ENCODE data around the gene DLG2. TPM values are rescaled to one million over a fixed set of nuclear protein-coding genes. Genes with fewer than 3 reads are reported as not detected.

DLG2 gene
- total RNA-seq, 1 donor from 2014 or later, result 0.43 TPM

DNA sequence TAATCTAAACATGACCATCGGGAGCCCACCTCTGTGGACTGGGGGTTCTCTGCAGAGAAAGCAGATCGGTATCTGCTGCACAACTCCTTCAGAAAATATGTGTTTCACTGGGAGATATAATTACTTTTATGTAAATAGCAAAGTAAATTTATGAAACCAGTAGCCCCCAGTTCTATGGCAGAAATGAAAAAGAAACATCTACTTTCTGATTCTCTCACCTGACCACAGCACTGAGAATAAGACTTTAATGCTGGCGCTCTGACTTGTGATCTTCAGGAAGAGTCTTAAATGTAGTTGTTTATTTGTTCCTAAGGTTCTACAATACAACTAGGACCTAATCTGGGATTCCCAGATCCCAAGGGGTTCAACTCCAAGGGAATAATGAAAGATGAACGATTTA, 518.0 kb downstream of the DLG2 start:
- no peak overlapping the region for H3K4me3 ChIP-seq
- no peaks in the 10 kb centered on the region for H3K4me1 ChIP-seq
- no peaks in the 10 kb centered on the region for H3K36me3 ChIP-seq
- intact Hi-C loops (cut with DNase I), result no loop called here
- DNase-seq (ENCODE audit: low spot score in 2 of 2), result no peak
- no peaks in the 10 kb centered on the region for H3K9me3 ChIP-seq
- no peak overlapping the region for H3K27ac ChIP-seq
- TF ChIP-seq, protein P1, sequence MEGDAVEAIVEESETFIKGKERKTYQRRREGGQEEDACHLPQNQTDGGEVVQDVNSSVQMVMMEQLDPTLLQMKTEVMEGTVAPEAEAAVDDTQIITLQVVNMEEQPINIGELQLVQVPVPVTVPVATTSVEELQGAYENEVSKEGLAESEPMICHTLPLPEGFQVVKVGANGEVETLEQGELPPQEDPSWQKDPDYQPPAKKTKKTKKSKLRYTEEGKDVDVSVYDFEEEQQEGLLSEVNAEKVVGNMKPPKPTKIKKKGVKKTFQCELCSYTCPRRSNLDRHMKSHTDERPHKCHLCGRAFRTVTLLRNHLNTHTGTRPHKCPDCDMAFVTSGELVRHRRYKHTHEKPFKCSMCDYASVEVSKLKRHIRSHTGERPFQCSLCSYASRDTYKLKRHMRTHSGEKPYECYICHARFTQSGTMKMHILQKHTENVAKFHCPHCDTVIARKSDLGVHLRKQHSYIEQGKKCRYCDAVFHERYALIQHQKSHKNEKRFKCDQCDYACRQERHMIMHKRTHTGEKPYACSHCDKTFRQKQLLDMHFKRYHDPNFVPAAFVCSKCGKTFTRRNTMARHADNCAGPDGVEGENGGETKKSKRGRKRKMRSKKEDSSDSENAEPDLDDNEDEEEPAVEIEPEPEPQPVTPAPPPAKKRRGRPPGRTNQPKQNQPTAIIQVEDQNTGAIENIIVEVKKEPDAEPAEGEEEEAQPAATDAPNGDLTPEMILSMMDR (IDR thresholded peaks at IDR 0.05), result no peak
- H3K27me3 ChIP-seq, result no peaks in the 10 kb centered on the region

DNA sequence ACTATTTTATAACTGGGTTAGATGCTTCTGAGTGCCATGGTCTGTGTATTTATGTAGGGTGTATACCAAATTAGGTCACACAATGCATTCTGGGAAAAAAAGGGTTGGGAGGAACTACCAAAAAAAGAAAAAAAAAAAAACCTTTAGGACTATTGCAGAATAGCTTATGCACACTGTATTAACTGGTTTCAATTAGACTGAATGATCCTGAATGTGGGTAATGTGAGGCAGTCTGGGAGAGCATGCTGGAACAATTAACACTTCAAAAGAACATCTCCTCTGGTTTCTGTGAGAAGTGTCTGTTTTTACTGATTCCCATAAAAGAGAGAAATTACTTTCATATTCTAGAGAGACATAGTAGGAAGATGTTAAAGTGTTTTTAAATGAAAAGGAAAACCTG, 521.3 kb downstream of the DLG2 start:
- Histone ChIP-seq H3K27ac (no peak overlapping the region), H3K4me3 (no peak overlapping the region), H3K36me3 (no peaks in the 10 kb centered on the region), H3K9me3 (peaks cover 0 to 12% of the 10 kb centered on the region in 2 donors), H3K27me3 (no peaks in the 10 kb centered on the region), H3K4me1 (no peaks in the 10 kb centered on the region)
- TF ChIP-seq, protein P1 (IDR thresholded peaks at IDR 0.05), result no peak
- intact Hi-C loops (cut with DNase I), result no loop called here
- DNase-seq (ENCODE audit: low spot score in 2 of 2), result no peak

DNA sequence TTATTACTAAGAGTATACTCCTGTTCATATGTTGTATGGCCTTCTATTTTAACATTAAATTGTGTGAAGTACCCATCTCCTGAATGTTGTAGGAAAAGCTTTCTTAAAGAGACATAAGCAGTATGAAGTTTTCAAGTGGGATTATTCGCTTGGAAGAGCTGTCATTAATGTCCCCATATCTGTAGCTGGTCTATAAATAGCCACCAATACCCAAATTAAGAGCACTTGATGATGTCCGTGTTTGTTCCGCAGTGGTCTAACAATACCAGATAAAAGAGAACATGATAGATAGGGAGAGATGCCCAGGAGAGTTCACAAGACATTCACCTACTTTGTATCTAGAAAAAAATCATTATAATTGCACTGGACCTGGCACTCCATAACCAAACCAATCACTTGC, 527.6 kb downstream of the DLG2 start:
- Histone ChIP-seq H3K27ac (no peak overlapping the region), H3K36me3 (no peaks in the 10 kb centered on the region), H3K4me3 (no peak overlapping the region), H3K4me1 (no peaks in the 10 kb centered on the region), H3K27me3 (no peaks in the 10 kb centered on the region), H3K9me3 (peaks cover 0 to 12% of the 10 kb centered on the region in 2 donors)
- TF ChIP-seq, protein P1 (IDR thresholded peaks at IDR 0.05), result no peak
- DNase-seq (ENCODE audit: low spot score in 2 of 2), result no peak
- intact Hi-C loops (cut with DNase I), result no loop called here

DNA sequence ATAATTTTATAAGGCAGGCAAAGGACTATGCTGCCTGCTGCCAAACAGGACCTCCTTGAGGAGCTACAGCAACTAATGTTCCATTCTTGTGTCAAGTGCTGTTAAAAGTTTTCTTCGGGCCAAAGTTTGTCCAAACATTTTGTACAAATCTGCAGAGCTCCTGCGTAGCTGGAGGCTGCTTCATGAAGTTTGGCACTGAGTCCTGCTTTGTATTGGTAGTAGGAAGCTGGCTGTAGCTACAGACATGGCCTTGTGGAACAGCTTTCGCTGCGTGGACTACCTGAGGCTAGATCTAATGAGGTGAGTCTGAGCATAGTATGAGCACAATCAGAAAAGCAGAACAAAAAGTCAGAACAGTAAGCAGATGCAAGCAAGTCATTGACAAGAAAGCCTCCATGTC, 528.1 kb downstream of the DLG2 start:
- Histone ChIP-seq H3K27ac (no peak overlapping the region), H3K36me3 (no peaks in the 10 kb centered on the region), H3K9me3 (peaks cover 0 to 12% of the 10 kb centered on the region in 2 donors), H3K4me3 (no peak overlapping the region), H3K4me1 (no peaks in the 10 kb centered on the region), H3K27me3 (no peaks in the 10 kb centered on the region)
- no peak for DNase-seq (ENCODE audit: low spot score in 2 of 2)
- intact Hi-C loops (cut with DNase I), result no loop called here
- TF ChIP-seq, protein P1 (IDR thresholded peaks at IDR 0.05), result no peak

DNA sequence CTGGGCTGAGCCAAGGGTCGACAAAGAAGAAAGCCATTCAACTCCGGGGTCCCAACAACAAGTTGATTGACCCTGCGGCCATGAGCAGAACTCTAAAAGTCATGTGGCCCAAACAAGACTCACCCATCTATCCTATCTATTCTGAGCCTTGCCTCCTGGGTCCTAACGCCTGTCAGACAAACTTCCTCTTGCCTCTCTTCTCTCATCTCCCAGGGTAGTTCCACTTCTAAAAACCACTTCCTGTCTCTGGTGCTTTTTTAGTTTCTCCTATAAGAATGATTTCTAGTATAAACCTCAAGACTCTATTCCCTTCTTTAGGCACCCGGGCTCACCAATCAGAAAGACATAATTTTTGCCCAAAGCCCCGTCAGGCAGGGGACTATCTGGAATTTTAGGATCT, 530.2 kb downstream of the DLG2 start:
- Histone ChIP-seq H3K27me3 (no peaks in the 10 kb centered on the region), H3K36me3 (no peaks in the 10 kb centered on the region), H3K9me3 (no peaks in the 10 kb centered on the region), H3K4me1 (no peaks in the 10 kb centered on the region), H3K27ac (no peak overlapping the region), H3K4me3 (no peak overlapping the region)
- intact Hi-C loops (cut with DNase I), result no loop called here
- DNase-seq (ENCODE audit: low spot score in 2 of 2), result no peak
- TF ChIP-seq, protein P1 (IDR thresholded peaks at IDR 0.05), result no peak

DNA sequence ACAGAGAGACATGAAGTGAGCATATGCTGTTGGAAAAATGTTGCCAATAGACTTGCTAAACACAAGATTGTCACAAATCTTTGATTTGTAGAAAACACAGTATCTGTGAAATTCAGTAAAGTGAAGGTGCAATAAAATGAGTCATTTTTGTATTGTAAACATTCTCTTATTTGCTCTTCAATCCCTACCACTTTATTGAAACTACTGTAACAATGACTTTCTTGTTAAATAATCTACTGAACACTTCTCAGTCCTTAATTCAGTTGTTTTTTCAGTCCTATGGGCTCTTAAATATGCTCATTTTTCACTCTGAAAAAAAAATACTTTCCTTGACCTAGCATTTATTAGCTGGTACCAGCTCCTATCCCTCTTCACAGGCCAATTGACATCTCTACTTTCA, 531.9 kb downstream of the DLG2 start:
- TF ChIP-seq, protein P1 (IDR thresholded peaks at IDR 0.05), result no peak
- Histone ChIP-seq H3K36me3 (no peaks in the 10 kb centered on the region), H3K9me3 (no peaks in the 10 kb centered on the region), H3K27ac (no peak overlapping the region), H3K4me1 (no peaks in the 10 kb centered on the region), H3K27me3 (no peaks in the 10 kb centered on the region), H3K4me3 (no peak overlapping the region)
- no peak for DNase-seq (ENCODE audit: low spot score in 2 of 2)
- intact Hi-C loops (cut with DNase I), result no loop called here
